ENCODE data around the gene CLEC7A. TPM values are rescaled to one million over a fixed set of nuclear protein-coding genes. Genes with fewer than 3 reads are reported as not detected.

Gene CLEC7A
- total RNA-seq, 2 donors from 2014 or later: not detected

- Mint-ChIP-seq H3K9me3 (no peaks in the 10 kb centered on the region), H3K27me3 (peaks cover 14 to 17% of the 10 kb centered on the region in 2 donors), H3K36me3 (no peaks in the 10 kb centered on the region), H3K4me3 (no peak overlapping the region), H3K27ac (no peak overlapping the region), H3K4me1 (ENCODE audit: low read depth in 2 of 2) (peaks cover 0 to 9% of the 10 kb centered on the region in 2 donors)
- DNase-seq (ENCODE audit: low spot score) (no peak), ATAC-seq (no peak)
These were observed 60.9 kb downstream of the CLEC7A start for GRCh38 chr12:10069099-10069498.

DNA sequence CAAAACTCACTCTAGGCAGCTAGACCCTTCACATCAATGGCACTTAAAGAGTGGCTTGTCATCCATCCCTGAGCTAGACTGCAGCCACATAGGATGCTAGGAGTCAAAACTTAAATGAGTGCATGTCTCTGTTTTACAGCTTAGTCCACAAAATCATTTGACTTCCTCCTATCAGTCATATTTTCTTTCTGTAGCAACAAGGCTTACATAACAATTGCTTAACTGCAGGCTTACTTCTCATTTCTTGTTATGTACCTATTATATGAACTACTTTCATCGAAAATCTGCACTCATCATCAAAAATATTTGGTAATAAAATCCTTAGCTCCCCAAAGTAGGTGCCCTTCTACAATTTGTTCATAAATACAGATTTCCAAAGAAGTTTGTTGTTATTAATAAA is 61.4 kb downstream of the CLEC7A start:
- DNase-seq (ENCODE audit: low spot score): no peak
- Mint-ChIP-seq H3K27me3 (peaks cover 14 to 17% of the 10 kb centered on the region in 2 donors), H3K4me3 (no peak overlapping the region), H3K27ac (no peak overlapping the region), H3K36me3 (no peaks in the 10 kb centered on the region), H3K4me1 (ENCODE audit: low read depth in 2 of 2) (peaks cover 0 to 9% of the 10 kb centered on the region in 2 donors), H3K9me3 (no peaks in the 10 kb centered on the region)
- ATAC-seq: no peak

GRCh38 chr12:10067942-10068341 is 62.1 kb downstream of the CLEC7A start:
- no peak for ATAC-seq
- H3K4me3 Mint-ChIP-seq: no peak overlapping the region
- H3K27ac Mint-ChIP-seq: no peak overlapping the region
- H3K36me3 Mint-ChIP-seq: no peaks in the 10 kb centered on the region
- H3K9me3 Mint-ChIP-seq: no peaks in the 10 kb centered on the region
- no peak for DNase-seq (ENCODE audit: low spot score)
- H3K27me3 Mint-ChIP-seq: peaks cover 9 to 17% of the 10 kb centered on the region in 2 donors
- peaks cover 0 to 9% of the 10 kb centered on the region in 2 donors for H3K4me1 Mint-ChIP-seq (ENCODE audit: low read depth in 2 of 2)

DNA sequence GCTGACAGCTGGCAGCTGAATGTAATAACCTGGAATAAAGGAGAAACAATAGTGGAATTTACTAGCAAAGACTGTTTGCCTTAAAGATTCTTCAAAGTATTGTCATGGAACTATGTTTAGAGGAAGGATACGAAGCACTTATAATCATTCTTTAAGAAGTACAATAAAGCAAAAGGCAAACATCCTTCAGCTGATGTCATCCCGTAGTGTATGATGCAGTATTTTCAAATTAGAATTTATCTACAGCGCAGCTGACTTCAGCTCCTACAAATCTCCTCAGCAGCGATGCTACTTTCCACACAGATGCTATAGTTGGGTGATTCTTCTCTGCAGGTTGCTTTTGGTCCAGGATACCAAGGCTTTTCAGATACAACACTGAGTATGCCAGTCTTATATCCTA is 62.7 kb downstream of the CLEC7A start:
- no peaks in the 10 kb centered on the region for H3K36me3 Mint-ChIP-seq
- no peak for ATAC-seq

More for the DNA sequence above, 62.7 kb downstream of the CLEC7A start:
- no peaks in the 10 kb centered on the region for H3K9me3 Mint-ChIP-seq
- H3K27ac Mint-ChIP-seq: no peak overlapping the region
- H3K4me1 Mint-ChIP-seq (ENCODE audit: low read depth in 2 of 2): peaks cover 0 to 9% of the 10 kb centered on the region in 2 donors
- peaks cover 9 to 17% of the 10 kb centered on the region in 2 donors for H3K27me3 Mint-ChIP-seq
- H3K4me3 Mint-ChIP-seq: no peak overlapping the region
- no peak for DNase-seq (ENCODE audit: low spot score)

Other genes with a start within 250 kb of the CLEC7A start
- gene KLRF2, start 248.7 kb downstream of the CLEC7A start, total RNA-seq: not detected
- gene CLEC2A, start 197.8 kb downstream of the CLEC7A start, total RNA-seq: not detected
- 1 to 10 TPM; 2.0 to 4.8 TPM for gene CLEC12A, start 158.8 kb downstream of the CLEC7A start, total RNA-seq
- not detected for gene CLEC1B, start 131.1 kb downstream of the CLEC7A start, total RNA-seq
- under 1 TPM in 1 of 2 donors, not detected in 1; 0.57 TPM for gene CLEC12B, start 119.6 kb downstream of the CLEC7A start, total RNA-seq
- not detected for gene CLEC9A, start 99.5 kb downstream of the CLEC7A start, total RNA-seq
- gene CLEC1A, start 31.2 kb downstream of the CLEC7A start, total RNA-seq: not detected
- not detected for gene OLR1, start 41.9 kb upstream of the CLEC7A start, total RNA-seq
- gene TMEM52B, start 48.8 kb upstream of the CLEC7A start, total RNA-seq: not detected
- 10 to 100 TPM; 24.9 to 48.8 TPM for gene GABARAPL1, start 82.7 kb upstream of the CLEC7A start, total RNA-seq
- gene KLRD1, start 177.7 kb upstream of the CLEC7A start, total RNA-seq: 100 to 1,000 TPM in 1 of 2 donors, 10 to 100 TPM in 1; 58.2 to 197 TPM